NCI-H526 treated with DMSO at 0.1 percent for 48 hours (cell line): Measurements from ENCODE around the gene ULK4.
"Not testable (repeated sequence)": the region's sequence is repeated elsewhere in the genome, so short reads cannot be mapped to it uniquely, and the experiment has no call there.

Source experiments
- DNase-seq: peaks from one replicate; lab custom pipeline; 2025; lab: John Stamatoyannopoulos, UW

Gene ULK4

DNA sequence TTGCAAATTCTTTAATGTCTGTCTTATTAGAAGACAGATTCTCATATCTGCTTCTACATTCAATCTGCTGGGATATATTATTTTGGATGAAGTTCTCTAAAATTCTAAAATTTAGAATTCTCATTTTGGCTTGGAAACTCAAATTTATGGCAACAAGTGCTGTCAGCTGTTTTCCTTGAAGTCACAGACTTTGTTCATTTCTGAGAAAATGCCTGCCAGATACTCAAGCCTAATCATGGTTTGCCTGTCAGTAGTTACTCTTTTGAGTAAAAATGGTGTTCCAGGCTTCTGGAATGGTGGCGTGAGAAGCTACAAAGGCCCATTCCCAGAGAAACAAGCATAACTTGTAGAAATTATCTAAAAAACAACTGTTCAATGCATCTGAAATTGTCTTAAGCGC lies 646.8 kb downstream of the ULK4 start:
- DNase-seq: no peak

DNA sequence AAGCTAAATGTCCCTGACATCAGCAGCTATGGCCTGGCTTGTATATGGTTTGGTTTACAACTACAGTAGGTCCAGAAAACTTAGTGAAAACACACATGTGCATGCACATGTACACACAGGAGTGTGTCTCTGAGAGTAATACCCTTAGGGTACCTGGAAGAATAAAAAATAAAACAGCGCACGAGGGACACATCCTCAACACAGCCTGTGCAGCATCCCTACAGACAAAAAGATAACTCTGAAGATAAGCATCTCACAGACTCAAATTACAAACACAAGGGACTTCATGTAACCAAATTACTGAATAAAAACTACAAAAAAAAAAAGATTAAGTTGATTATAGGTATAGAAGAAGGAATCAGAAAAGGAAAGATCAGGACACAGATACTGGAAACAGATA lies 653.8 kb downstream of the ULK4 start:
- no peak for DNase-seq

- DNase-seq: no peak
Observed at GRCh38 chr3:41307065-41307464, 654.8 kb downstream of the ULK4 start.

DNA sequence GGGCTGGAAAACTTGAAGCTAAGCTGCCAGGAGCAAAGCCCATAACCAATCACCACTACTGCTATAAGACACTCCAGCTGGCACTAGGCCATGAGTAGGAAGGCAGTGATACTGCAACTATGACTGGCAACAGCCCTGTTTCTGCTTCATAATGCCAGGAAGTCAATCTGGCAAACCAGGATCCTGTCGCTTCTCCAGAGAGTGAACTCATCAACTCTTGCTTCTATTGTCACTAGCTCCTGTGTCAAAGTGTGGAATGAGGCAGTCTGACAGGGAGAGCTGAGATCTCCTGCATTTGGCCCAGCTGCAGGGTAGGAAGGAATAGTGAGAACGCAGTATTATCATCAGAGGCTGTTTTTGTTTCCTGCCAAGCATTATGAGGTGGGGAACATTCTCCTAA lies 657.3 kb downstream of the ULK4 start:
- no peak for DNase-seq

GRCh38 chr3:41302295-41302694 lies 659.6 kb downstream of the ULK4 start:
- DNase-seq: no peak

- DNase-seq: no peak
Observed at GRCh38 chr3:41301548-41301947, 660.4 kb downstream of the ULK4 start.

DNA sequence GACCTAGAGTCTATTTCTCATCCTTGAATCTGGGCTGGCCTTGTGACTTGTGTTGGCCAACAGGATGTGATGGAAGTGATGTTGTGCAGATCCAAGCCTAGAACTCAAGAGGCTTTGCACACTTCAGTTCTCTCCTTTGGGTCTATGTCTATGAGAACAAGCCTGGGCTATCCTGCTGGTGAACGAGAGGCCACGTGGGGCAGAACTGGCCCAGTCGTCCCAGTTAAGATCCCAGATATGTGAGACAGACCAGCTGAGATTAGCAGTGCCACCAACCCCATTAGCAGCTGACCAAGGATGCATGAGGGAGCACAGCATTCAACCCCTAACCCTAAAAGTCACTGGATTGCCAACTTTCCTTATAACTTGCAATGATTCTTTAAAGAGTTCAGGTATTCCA lies 662.9 kb downstream of the ULK4 start:
- no peak for DNase-seq

- DNase-seq: no peak
Observed at GRCh38 chr3:41297750-41298149, 664.2 kb downstream of the ULK4 start.

GRCh38 chr3:41296556-41296955 lies 665.3 kb downstream of the ULK4 start:
- no peak for DNase-seq

DNA sequence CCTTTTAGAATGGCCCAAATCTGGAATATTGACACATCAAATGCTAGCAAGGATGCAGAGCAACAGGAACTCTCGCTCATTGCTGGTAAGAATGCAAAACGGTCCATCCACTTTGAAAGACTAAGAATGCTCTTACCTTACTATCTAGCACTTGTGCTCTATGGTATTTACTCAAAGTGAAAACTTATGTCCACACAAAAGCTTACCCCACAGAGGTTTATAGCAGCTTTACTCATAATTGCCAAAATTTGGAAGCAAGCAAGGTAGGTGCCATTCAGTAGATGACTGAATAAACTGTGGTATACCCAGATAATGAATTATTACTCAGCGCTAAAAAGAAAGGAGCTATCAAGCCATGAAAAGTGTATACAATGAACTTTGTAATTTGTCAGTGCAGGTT lies 666.2 kb downstream of the ULK4 start:
- no peak for DNase-seq

DNA sequence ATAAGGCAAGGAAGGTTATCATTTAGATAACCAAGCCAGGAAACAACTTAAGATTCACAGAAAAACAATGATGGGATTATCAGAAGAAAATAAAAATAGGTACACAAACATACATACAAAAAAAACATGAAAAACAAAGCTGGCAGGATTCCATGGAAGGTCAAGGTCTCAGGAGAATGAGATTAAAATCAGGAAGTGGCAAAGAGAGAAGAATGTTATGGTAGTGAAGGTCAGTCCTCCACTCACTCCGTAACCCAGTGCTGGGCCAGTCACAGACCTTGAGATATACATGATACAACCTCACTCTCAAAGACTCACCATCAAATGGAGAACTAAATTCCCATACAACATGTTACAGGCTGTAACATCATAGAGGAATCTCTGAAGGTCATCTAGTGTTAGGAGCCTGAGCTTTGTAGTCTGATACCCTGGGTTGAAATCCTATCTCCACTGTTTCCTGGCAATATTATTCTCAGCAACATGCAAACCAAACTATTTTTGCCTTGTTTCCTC lies 668.7 kb downstream of the ULK4 start:
- no peak for DNase-seq

DNA sequence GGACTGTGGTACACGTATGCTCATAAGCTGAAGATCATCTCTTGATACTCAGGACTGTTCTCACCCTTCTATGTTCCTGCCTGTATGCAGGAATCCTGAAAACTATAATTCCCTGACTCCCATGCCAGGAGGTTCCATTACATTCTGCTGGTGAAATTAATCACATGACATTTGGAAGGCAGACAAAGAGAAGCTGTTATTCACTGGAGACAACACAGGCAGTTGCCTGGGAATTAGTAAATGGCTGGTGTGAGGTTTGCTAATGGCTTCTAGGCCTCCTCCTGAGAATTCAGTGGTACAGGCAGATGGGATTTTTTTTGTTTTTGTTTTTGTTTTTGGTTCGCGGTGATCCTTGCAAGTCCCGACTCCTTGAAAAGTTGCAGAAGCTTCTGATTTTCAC lies 671.2 kb downstream of the ULK4 start:
- DNase-seq: no peak

- DNase-seq: no peak
Observed at GRCh38 chr3:41290306-41290705, 671.6 kb downstream of the ULK4 start.

- DNase-seq: no peak
Observed at GRCh38 chr3:41288785-41289184, 673.1 kb downstream of the ULK4 start.

DNA sequence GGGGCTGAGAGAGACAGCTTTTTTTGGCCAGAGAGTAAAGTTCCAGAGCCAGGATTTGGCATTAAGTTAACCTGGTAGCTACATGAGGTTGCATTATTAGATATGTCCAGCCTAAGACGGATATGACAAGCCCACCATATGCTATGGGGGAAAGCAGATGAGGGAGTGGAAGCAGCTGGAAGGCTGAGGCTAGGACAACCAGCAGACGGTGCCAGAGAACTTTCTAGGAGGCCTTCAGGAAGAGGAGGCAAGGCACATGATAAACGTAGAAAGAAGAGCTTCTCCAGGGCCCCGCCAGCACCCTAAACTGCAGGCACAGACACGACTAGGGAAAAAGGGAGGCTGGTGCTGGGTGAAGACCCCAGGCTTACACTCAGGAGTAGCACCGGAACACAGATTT lies 675.6 kb downstream of the ULK4 start:
- DNase-seq: no peak

GRCh38 chr3:41284934-41285333 lies 677.0 kb downstream of the ULK4 start:
- DNase-seq: not testable (repeated sequence)

DNA sequence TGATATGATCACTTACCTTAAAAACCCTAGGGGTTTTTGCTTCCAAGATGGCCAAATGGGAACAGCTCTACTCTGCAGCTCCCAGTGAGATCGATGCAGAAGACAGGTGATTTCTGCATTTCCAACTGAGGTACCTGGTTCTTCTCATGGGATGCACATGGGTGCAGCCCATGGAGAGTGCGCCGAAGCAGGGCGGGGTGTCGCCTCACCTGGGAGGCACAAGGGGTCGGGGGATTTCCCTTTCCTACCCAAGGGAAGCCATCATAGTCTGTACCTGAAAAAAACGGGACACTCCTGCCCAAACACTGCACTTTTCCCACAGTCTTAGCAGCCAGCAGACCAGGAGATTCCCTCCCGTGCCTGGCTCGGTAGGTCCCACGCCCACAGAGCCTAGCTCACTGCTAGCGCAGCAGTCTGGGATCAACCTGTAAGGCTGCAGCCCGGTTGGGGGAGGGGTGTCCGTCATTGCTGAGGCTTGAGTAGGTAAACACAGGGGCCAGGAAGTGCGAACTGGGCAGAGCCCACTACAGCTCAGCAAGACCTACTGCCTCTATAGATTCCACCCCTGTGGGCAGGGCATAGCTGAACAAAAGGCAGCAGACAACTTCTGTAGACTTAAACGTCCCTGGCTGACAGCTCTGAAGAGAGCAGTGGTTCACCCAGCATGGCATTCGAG lies 684.0 kb downstream of the ULK4 start:
- no peak for DNase-seq

- DNase-seq: no peak
Observed at GRCh38 chr3:41276191-41276590, 685.7 kb downstream of the ULK4 start.

DNA sequence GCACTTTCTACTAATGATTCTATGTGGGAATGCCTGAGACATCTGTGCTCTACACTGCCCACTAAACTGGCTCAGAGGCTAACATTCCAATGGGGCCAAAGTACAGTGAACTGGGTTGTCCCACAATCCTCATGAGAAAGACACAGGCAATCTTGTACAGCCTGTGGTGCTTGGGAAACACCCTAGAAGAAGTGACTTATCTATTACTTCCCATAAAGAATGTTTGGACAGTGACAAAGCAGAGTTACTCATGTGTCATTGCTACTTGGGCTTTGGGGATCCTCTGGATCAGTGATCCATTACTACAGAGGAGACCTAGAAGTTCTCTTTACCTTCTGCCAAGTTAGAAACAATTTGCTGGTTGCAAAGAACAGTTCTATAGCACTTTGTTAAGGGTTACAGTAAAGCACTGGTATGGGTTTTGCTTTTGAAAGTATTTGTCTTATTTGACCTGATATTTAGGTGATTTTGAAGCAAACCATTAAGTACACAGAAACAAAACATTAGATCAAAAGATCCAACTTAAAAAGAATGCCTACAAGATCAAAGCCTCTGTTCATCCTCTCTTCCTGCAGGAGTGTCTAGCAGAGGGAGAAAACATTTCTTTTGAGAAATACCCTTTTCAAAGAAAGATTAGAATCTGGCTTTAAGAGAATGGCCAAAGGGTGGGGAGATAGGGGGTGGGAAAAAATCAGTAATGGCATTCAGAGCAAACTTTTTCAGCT lies 686.8 kb downstream of the ULK4 start:
- DNase-seq: no peak

GRCh38 chr3:41272667-41273066 lies 689.2 kb downstream of the ULK4 start:
- no peak for DNase-seq

GRCh38 chr3:41267975-41268640 lies 693.8 kb downstream of the ULK4 start:
- no peak for DNase-seq

- no peak for DNase-seq
Observed at GRCh38 chr3:41265823-41266273, 696.1 kb downstream of the ULK4 start.

DNA sequence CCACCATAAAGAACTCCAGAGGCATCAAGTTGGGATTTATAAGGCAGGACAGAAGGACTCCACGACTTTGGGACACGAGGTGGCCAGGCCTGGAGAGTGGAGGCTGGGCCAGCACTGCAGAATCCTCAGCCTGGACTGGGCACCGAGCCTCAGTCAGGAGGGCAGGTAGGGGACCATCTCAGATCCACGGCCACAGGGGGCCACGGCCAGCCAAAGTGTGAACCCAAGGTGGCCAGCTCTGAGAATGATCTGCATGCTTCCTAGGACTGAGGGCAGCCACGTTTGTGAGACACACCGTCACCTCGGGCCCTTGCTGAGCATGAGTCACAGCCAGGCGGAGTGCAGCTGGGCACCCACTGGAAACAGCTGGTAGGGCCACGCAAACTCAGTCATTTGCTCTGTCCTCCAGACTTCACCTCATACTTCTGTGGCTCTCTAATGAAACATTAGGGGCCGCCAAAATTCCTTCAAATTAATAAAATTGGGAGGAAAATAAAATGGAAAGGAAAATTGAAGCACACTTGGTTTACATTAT lies 696.8 kb downstream of the ULK4 start:
- no peak for DNase-seq
